ENCODE data around the gene MDFIC.
"Not testable (repeated sequence)": the region's sequence is repeated elsewhere in the genome, so short reads cannot be mapped to it uniquely, and the experiment has no call there.

The MDFIC gene
- 151 to 432 (median 300) reads per million in 3 experiments for total RNA-seq

DNA sequence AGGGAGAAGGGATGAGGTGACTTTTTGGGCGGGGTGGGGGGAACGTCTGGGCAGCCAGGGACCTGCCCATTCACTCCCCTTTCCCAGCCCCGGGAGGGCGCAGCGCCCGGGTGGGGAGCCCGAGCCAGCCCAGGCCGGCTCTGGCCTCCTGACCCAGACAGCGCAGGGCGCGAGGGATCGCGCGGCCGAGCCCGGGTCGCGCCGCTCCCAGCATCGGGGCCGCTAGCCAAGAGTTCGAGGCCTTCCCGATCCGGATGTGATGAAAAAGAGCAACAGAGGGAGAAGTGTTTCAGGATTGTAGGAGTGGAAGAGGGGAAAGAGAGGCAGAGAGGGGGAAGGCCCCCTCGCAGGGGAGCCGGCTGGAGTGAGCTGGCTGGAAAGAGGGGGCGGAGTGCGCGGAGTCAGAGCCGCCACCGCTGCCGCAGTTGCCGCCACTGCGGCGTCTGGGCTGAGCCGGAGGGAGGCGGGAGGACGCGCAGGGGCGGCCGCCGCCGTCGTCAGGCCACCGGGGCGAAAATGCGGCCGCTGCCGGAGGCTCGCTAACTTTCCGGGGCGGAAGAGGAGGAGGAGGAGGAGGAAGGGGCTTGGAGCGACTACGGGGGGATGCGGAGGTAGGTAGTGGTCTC, at the start of gene MDFIC:
TSS of gene MDFIC (plus strand) at position 69 of the 626 bp plus-strand sequence. CDS start 940 bp downstream, outside the sequence.
- DNase-seq, result peak; percentile 54

DNA sequence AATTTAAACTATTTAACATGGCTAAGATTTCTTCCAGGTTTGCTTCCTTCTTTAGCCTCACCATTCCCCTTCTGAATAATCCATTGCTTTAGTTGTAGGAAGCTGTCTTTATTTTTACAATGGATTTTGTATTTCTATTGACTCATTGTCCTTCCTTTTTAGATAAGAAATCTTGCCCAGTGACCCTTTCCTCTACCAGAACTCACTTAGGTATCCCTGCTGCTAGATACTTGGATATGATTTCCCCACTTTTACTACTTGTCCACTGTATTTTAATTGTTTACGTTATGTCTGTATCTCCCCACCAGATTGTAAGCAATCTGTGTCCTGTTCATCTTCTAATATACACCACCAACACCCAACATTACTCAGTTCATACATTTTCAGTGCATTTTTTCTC, 47.7 kb upstream of the MDFIC start:
- DNase-seq, result no peak

GRCh38 chr7:114875186-114875585, 46.7 kb upstream of the MDFIC start:
- no peak for DNase-seq

- DNase-seq, result no peak
Observed at GRCh38 chr7:114879554-114879953, 42.3 kb upstream of the MDFIC start.

- no peak for DNase-seq
Observed at GRCh38 chr7:114885836-114886235, 36.1 kb upstream of the MDFIC start.

GRCh38 chr7:114886241-114886640, 35.7 kb upstream of the MDFIC start:
- no peak for DNase-seq

GRCh38 chr7:114889116-114889515, 32.8 kb upstream of the MDFIC start:
- DNase-seq, result not testable (repeated sequence)

DNA sequence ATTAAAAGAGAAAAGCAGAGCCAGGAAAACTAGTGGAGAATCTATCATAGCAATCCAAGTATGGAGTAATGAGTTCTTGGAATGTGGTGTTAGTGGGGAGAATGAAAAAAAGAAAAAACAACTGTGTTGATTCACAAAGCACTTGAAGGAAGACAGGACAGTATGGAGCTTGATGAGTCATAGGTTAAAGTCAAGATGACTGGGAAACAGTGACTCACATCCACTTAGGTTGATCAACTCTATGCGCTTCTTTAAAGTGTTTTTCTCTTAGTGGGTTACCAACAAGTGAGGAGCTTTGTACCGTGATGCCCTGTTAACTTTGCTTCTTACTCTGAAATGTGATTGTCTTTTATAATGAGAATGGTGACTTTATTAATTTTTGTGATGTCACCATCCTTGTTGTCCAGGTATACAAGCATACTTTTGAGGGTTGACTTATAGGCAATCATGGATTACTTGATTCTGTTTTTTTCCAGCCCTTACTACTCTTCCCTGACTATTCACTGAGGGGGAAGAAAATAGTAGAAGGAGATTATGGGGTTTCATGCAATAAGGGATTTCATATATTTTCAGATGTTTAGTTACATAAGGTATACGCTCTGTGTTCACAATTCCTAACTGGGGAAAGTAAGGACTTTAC, 32.1 kb upstream of the MDFIC start:
- peak; percentile 2 for DNase-seq

- no peak for DNase-seq
Observed at GRCh38 chr7:114890561-114890960, 31.3 kb upstream of the MDFIC start.

- DNase-seq, result no peak
Observed at GRCh38 chr7:114900127-114900526, 21.8 kb upstream of the MDFIC start.

GRCh38 chr7:114901771-114902170, 20.1 kb upstream of the MDFIC start:
- no peak for DNase-seq

DNA sequence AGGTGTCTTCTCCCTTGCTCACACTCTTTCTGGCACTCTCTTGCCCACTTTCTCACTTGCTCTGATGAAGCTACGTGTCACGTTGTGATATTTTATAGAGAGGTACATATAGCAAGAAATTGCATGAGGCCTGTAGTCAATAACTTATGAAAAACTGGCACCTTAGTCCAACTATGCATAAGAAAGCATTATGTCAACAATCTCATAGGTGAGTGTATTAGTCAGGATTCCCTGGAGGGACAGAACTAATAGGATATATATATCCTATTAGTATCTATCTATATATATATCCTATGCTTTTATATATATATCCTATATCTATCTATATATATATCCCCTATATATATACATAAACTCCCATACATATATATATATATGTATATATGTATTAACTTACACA, 18.8 kb upstream of the MDFIC start:
- DNase-seq, result no peak

GRCh38 chr7:114910787-114911186, 11.1 kb upstream of the MDFIC start:
- no peak for DNase-seq

GRCh38 chr7:114911411-114911810, 10.5 kb upstream of the MDFIC start:
- DNase-seq, result no peak

GRCh38 chr7:114916261-114916892, 5.5 kb upstream of the MDFIC start:
- no peak for DNase-seq

- DNase-seq, result no peak
Observed at GRCh38 chr7:114917211-114917839, 4.6 kb upstream of the MDFIC start.

DNA sequence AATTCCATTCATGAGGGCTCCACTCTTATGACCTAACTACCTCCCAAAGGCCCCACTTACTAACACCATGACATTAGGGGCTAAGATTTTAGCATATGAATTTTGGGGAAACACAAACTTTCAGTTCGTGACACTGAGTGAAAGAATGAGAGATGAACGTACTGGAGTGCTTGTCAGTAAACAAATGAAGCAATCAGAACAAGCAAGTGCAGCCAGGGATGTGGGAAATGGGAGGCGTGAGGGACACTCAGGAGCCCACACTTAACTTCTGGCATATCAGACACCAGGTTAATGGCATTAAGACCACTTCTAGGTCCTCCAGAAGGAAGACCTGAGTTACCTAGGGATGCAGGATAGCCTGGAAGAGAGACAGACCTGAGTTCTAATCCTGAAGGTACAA, 2.3 kb upstream of the MDFIC start:
- no peak for DNase-seq

- DNase-seq, result peak; percentile 47
Observed at GRCh38 chr7:114921631-114922025, 266 bp upstream of the MDFIC start.

DNA sequence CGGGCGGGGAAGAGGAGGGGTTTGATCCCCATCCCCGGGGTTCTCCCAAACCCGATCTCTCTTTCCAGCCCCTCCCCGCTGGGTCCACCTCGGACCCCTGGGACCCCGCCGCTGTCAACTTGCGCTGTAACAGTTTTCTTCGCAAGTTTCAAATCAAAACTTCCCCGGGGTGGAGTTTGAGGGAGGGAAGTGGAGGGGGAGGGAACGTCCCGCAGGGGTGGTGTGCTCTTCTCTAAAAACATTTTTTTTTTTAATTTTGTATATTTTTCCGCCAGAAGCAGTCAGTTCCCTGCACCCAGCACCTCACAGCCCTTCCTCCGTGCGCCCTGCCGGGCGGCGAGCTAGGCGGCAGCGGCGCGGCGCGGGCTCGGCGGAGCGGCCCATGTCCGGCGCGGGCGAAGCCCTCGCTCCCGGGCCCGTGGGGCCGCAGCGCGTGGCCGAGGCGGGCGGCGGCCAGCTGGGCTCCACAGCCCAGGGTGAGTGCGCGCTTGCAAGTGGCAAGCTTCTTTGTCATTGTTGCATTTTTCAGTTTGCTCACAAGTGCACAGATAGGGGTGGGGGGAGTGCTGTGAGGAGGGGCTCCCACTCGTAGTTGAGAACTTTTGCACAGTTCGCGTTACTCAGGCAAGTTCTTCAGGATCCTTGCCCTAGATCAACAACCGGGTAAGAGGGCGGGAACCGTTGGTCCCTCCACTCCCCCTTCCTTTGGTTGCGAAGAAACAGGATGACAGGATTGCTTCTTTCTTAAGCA, 933 bp downstream of the MDFIC start:
- DNase-seq, result peak; percentile 67

GRCh38 chr7:114923403-114923713, 1.5 kb downstream of the MDFIC start:
- no peak for DNase-seq

DNA sequence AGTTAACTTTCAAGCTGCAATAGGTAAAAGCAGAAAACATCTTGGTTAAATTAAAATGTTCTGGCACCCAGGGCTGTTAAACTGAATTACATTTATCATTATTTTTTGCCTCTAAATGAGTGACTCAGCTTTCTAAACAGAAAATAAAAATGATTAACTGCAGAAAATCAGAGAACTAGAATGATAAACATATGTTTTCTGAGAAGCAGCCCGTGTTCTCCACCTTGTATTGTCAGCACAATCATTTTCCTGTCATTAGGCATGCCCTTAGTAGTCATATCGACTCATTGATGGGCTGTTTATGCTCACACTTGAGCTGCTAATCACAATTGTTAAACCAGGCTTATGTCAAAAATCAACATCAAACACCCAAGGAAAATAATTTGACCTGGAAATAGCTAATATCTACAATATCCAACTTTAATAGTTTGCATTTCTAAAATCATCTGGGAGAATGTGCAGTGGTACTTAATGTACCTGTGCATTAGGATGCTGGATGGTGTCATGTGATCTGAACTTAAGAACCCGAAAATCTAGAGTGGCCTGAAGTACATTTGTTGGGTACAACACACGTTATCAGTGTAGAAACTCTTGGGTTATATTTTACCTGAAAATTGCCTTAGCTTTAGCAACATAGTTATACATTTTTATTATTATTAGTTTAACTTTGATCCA, 2.3 kb downstream of the MDFIC start:
- DNase-seq, result no peak

GRCh38 chr7:114925434-114925833, 3.5 kb downstream of the MDFIC start:
- no peak for DNase-seq

- no peak for DNase-seq
Observed at GRCh38 chr7:114928060-114928459, 6.2 kb downstream of the MDFIC start.
